Mucosa of descending colon (tissue), 3 donors: Measurements from ENCODE around the gene JDP2. TPM values are rescaled to one million over a fixed set of nuclear protein-coding genes. Genes with fewer than 3 reads are reported as not detected.

Experiments used
- ATAC-seq: fragments of 200-7000 bp; cut with Tn5 transposase; one replicate; pipeline ENCODE4 v1.9.1; 2020; ENCODE audit warnings: mild to moderate bottlenecking, moderate library complexity
- DNase-seq, 3 donors: peaks; one replicate each; pipeline ENCODE4 v3.0.0-alpha.2; 2020
- H3K36me3 ChIP-seq: fragments of 200-600 bp; one replicate; pipeline ENCODE4 v1.8.0; 2021; ENCODE audit warnings: low read depth, mild to moderate bottlenecking
- H3K4me1 ChIP-seq: fragments of 200-600 bp; one replicate; pipeline ENCODE4 v1.8.0; 2021; ENCODE audit warnings: low read depth, mild to moderate bottlenecking
- H3K4me3 ChIP-seq: fragments of 200-600 bp; one replicate; pipeline ENCODE4 v1.8.0; 2021; ENCODE audit warnings: mild to moderate bottlenecking
- H3K9me3 ChIP-seq: fragments of 200-600 bp; one replicate; pipeline ENCODE4 v1.8.0; 2021; ENCODE audit warnings: mild to moderate bottlenecking
- CTCF ChIP-seq: fragments of 200-600 bp; IDR thresholded peaks from one replicate; pipeline ENCODE4 v1.8.0; 2022; ENCODE audit warnings: antibody characterized with exemption, mild to moderate bottlenecking
- intact Hi-C, 2 donors: fragments of 100-400 bp; cut with DNase I in 1 of 2; cut with micrococcal nuclease in 1 of 2; formaldehyde crosslinking; loops; one replicate each; pipeline versions ENCODE4 v1.11.0 to v1.11.1; 2022; cut with DNase I, micrococcal nuclease
- total RNA-seq, 3 donors: library from RNA; stranded (reverse); fragmentation: NEBNext Ultra II Directional in 2 of 3; extraction: Animal tissue kit (Norgen Biotek cat#: 25700) in 2 of 3; gene quantifications; one replicate each; pipeline versions ENCODE4 v1.2.1 to v1.2.4, GENCODE V29; 2021 to 2023
- donor health status: DM: no; HTN: no; CAD: no; lungs with moderate emphysema.
- donor health status: DM: no; HTN: no; CAD: no.
- donor health status: DM: no; HTN: yes; CAD: no.

JDP2 gene
- total RNA-seq, 3 donors from 2014 or later = 17.7 to 48.0 (median 29.0) TPM

GRCh38 chr14:75383721-75384120, 44.1 kb upstream of the JDP2 start:
- no peak for DNase-seq
- TF ChIP-seq CTCF = no peak
- Histone ChIP-seq H3K4me3 (no peak overlapping the region), H3K36me3 (no peaks in the 10 kb centered on the region), H3K9me3 (no peaks in the 10 kb centered on the region), H3K4me1 (no peaks in the 10 kb centered on the region)
- intact Hi-C loops = no loop called here
- ATAC-seq = no peak

- H3K36me3 ChIP-seq = no peaks in the 10 kb centered on the region
- no peak overlapping the region for H3K4me3 ChIP-seq
- intact Hi-C loops = no loop called here
- no peak for ATAC-seq
- DNase-seq = no peak
- TF ChIP-seq CTCF = no peak
- H3K9me3 ChIP-seq = no peaks in the 10 kb centered on the region
- no peaks in the 10 kb centered on the region for H3K4me1 ChIP-seq
Observed at GRCh38 chr14:75389679-75390078, 38.1 kb upstream of the JDP2 start.

GRCh38 chr14:75390183-75390582, 37.6 kb upstream of the JDP2 start:
- DNase-seq (no peak), ATAC-seq (no peak)
- H3K36me3 ChIP-seq = no peaks in the 10 kb centered on the region
- intact Hi-C loops = no loop called here
- H3K4me3 ChIP-seq = no peak overlapping the region
- no peaks in the 10 kb centered on the region for H3K9me3 ChIP-seq
- TF ChIP-seq CTCF = no peak
- H3K4me1 ChIP-seq = no peaks in the 10 kb centered on the region

GRCh38 chr14:75391953-75392352, 35.9 kb upstream of the JDP2 start:
- TF ChIP-seq CTCF = no peak
- intact Hi-C loops = no loop called here
- ATAC-seq (no peak), DNase-seq (no peak)
- H3K4me1 ChIP-seq = no peaks in the 10 kb centered on the region
- no peaks in the 10 kb centered on the region for H3K36me3 ChIP-seq
- H3K4me3 ChIP-seq = no peak overlapping the region
- H3K9me3 ChIP-seq = no peaks in the 10 kb centered on the region

GRCh38 chr14:75392686-75393641, 34.9 kb upstream of the JDP2 start:
- Histone ChIP-seq H3K4me3 (no peak overlapping the region), H3K36me3 (no peaks in the 10 kb centered on the region), H3K9me3 (no peaks in the 10 kb centered on the region), H3K4me1 (no peaks in the 10 kb centered on the region)
- no peak for ATAC-seq
- peak in 1 of 3 donors; percentile 24 for DNase-seq
- intact Hi-C loops = no loop called here
- TF ChIP-seq CTCF = no peak
